HG03139 (cell line): Measurements from ENCODE around the gene GPC6.
"Not testable (repeated sequence)": the region's sequence is repeated elsewhere in the genome, so short reads cannot be mapped to it uniquely, and the experiment has no call there.

Source experiments
- ATAC-seq: cut with Tn5 transposase; IDR thresholded peaks from one replicate; pipeline ENCODE4 v1.9.1; 2021; ENCODE audit not compliant: unreplicated experiment

The GPC6 gene

GRCh38 chr13:94181461-94182107 lies 955.0 kb downstream of the GPC6 start:
- no peak for ATAC-seq

GRCh38 chr13:94182185-94182761 lies 955.7 kb downstream of the GPC6 start:
- ATAC-seq, result no peak

GRCh38 chr13:94186470-94186869 lies 959.9 kb downstream of the GPC6 start:
- no peak for ATAC-seq

DNA sequence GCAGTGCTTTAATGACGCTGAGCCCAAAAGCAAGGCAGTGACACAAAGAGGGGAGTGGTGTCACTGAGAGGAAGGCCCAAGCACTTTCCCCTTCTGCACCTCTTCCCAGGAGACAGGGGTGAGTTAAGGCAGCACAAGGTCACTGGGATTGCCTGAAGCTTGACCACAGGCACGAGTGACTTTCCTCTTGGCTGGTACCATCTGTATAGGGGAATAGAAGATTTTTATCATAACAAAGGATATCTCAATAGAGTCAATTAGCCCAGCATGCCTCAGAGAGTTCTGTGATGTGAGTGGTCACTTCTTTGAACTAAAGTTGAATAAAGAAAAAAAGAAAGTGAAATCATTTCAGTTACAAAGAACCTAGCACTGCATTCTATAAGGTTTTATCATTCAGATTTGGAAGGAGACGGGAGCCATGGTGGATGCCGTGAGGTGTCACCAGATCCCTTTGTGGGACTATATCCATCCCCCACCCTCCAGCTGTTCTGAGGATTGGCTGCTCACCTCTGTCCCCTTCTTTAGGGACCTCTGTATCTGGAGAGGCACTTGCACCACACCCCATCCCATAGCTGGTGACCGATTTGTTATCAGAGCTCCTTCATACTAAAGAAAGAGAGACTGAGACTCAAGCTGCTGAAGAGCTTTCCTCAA lies 961.7 kb downstream of the GPC6 start:
- ATAC-seq, result no peak

DNA sequence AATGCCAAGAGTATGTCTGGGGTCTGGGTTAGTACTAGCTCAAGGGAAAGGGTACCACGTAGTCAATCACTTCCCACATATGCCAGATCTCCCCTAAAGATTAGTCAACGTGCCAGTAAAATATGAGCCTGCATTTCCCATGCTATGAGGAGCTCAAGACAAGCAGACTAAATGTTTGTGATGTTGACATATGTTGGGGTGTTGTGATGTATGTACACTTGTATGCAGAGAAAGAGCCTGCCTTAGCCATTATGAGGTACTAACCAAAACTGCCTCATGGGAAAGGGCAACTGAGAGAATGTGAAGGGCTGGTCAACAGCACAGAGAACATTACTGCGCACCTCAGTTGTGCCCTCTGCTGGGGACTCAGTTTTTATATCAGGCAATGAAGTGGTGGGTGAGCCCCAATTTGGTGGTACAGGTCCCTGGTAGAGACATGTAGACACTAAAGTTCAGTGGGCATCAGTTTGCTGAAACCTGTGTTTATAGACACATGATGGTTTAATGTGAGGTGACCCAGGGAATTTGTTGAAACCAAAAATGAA lies 965.9 kb downstream of the GPC6 start:
- ATAC-seq, result no peak

GRCh38 chr13:94195715-94196114 lies 969.1 kb downstream of the GPC6 start:
- ATAC-seq, result no peak

GRCh38 chr13:94196413-94196812 lies 969.8 kb downstream of the GPC6 start:
- ATAC-seq, result no peak

DNA sequence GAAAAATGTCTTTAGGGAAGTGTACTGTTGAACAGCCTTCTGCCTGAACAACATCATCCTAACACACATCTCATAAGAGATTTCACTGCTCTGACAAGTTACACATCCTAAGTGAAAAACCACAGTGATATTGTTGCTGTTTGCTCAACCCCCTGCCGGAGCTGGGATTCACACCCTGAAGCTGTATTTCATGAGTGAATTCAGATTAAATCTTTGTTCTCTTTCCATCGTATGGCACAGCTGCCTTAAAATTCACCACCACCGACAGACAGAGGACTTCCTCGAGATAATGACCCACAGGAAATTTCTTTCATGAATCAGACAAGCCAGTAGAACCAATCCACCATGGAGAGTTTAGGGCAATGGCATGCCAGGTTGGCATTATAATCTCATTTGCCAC lies 972.1 kb downstream of the GPC6 start:
- no peak for ATAC-seq

DNA sequence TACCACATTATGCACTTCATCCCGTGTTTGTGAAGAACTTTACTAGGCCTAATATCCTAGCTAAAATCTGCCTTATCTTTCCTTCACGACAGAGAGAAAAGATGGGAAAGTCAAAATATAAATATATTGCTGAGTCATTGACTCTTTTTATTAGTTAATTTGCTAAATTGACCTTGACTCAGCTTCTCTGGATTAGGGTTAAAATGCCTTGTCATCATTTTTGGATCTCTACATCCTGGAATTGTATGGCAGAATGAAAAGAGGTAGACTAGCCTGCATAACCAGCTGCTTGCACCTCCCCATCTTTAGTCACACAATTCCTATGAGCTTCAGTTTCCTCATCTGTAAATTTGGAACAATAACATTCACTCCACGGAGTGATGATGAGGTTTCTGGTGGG lies 972.5 kb downstream of the GPC6 start:
- ATAC-seq, result no peak

- no peak for ATAC-seq
Observed at GRCh38 chr13:94201022-94201421, 974.4 kb downstream of the GPC6 start.

DNA sequence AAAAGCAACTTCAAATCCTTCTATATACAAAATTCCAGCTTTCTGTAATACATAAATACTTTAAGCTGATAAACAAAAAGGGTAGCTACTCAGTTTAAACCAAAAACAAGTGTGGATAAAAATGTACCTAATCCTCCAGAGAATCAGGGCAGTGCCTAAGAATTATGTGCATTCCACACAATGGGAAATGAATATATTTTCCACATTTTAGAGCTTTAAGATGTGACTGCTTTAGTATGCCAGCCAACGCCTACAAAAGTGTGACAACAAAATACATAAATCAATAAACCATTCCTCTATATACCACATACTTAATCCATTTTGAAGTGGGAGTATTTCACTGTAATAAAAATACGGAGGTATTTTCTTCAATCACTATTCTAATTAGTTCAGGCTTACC lies 977.6 kb downstream of the GPC6 start:
- ATAC-seq, result no peak

DNA sequence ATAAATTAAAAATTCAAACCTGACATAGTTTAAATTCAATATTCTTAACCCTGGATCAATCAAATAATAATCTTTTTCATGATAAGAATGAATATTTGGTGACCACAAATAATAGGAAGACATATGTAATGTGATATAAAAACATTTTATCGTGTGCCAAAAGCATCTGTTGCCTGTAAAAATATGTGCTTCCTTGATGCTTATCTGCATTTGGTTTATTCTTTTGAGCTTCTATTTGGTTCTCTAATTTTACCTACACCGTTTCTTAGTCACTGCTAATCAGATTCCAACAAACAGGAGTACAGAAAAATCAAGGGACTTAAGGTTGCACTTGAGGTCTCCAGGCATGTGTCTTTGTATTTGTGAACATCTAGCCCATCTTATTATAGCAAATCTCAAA lies 978.3 kb downstream of the GPC6 start:
- ATAC-seq, result no peak

- ATAC-seq, result no peak
Observed at GRCh38 chr13:94205896-94206295, 979.3 kb downstream of the GPC6 start.

GRCh38 chr13:94209117-94209516 lies 982.5 kb downstream of the GPC6 start:
- ATAC-seq, result no peak

GRCh38 chr13:94209913-94210312 lies 983.3 kb downstream of the GPC6 start:
- ATAC-seq, result not testable (repeated sequence)

DNA sequence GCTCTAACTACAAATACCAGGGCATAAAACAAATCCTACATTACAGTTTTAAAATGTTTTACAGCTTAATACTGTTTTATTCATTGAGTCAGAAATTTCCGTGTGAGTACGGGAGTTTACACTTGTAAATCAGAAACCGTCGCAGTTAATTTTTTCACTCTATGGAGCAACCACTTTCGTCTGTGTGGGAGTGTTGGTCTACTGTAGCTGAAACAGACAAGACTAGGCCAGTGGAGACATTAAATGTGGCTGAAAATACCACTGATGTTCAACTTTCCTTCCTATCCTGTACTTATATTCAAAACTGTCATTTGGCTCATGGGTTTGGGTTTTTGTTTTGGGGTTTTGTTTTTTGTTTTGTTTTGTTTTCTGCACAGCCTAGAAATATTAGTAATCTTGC lies 984.2 kb downstream of the GPC6 start:
- no peak for ATAC-seq

DNA sequence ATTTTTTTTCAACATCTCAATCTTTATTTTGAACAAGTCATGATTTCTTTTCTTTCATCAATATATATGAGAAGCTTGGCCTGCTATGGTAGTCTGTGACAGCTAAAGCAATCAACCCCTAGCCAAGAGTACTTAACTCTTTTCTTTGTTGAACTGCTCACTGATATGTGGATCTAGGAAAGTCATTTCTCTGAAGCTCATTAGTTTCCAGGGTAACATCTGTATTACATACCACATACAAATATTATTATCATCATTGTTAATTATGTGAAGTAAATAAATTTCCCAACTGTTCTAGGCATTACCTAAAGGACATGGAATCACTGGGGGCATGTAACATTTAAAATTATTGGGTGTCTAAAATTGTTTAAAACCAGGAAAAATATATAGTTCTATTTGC lies 985.6 kb downstream of the GPC6 start:
- ATAC-seq, result no peak

- ATAC-seq, result no peak
Observed at GRCh38 chr13:94214121-94214520, 987.5 kb downstream of the GPC6 start.

DNA sequence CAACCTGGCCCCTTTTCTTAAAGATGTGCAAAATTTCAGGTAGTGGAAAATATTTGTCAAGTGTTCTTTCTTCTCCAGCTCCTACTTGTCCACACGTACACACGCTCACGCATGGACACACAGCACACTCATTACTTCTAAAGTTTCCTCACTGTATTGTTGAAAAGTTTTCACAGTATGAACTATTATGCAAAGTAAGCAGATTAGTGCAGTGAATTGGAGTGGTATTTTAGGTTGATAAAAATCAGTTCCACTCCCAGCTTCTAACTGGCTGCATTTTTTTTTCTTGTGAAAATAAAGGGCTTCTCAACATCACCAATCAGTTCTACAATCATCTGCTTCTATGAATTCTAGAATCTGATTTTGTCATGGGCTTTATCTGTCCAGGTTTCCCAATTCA lies 988.4 kb downstream of the GPC6 start:
- no peak for ATAC-seq

GRCh38 chr13:94216476-94216875 lies 989.9 kb downstream of the GPC6 start:
- ATAC-seq, result no peak

GRCh38 chr13:94217370-94217769 lies 990.8 kb downstream of the GPC6 start:
- ATAC-seq, result no peak

- no peak for ATAC-seq
Observed at GRCh38 chr13:94218537-94218936, 991.9 kb downstream of the GPC6 start.
